Fibroblast of lung (primary cell): ENCODE data around the gene STARD3NL. TPM values are rescaled to one million over a fixed set of nuclear protein-coding genes. Genes with fewer than 3 reads are reported as not detected.

ENCODE experiments used
- DNase-seq, 2 donors: peaks; one replicate each; pipeline versions ENCODE4 v3.0.0 to v3.0.0-alpha.2; 2010; ENCODE audit warnings: low read depth in 2 of 2
- H2AFZ ChIP-seq: 2 replicates; pipeline ENCODE4 v1.5.1; 2012; ENCODE audit warnings: low read length, control low read depth, inconsistent platforms
- H3K27ac ChIP-seq: 2 replicates; pipeline ENCODE4 v1.5.1; 2011; ENCODE audit warnings: low read length, control low read depth; ENCODE audit not compliant: insufficient read depth
- H3K27me3 ChIP-seq: 2 replicates; pipeline ENCODE4 v1.5.1; 2011; ENCODE audit warnings: mild to moderate bottlenecking, low read length; ENCODE audit not compliant: control insufficient read depth, insufficient read depth
- H3K36me3 ChIP-seq: 2 replicates; pipeline ENCODE4 v1.5.1; 2011; ENCODE audit warnings: low read length; ENCODE audit not compliant: control insufficient read depth, insufficient read depth
- H3K4me1 ChIP-seq: 2 replicates; pipeline ENCODE4 v1.5.1; 2011; ENCODE audit warnings: low read length; ENCODE audit not compliant: control insufficient read depth, insufficient read depth; ENCODE audit errors: extremely low read depth
- H3K4me2 ChIP-seq: 2 replicates; pipeline ENCODE4 v1.5.1; 2011; ENCODE audit warnings: low read length, control low read depth; ENCODE audit not compliant: insufficient read depth; ENCODE audit errors: extremely low read depth
- H3K4me3 ChIP-seq, 4 experiments: fragments of 200-600 bp in 1 of 4; sonication (generic) in 1 of 4; replicated peaks in 1 of 4; 2 replicates each; pipeline ENCODE4 v1.5.1; 2011 to 2016; ENCODE audit warnings: low read length in 4 of 4, low read depth in 3 of 4, mild to moderate bottlenecking in 3 of 4, control low read depth in 2 of 4, inconsistent platforms in 1 of 4, mixed read lengths in 1 of 4; ENCODE audit not compliant: insufficient read depth in 1 of 4; ENCODE audit errors: control extremely low read depth in 1 of 4
- H3K79me2 ChIP-seq: 2 replicates; pipeline ENCODE4 v1.5.1; 2012; ENCODE audit warnings: mild to moderate bottlenecking, low read length, inconsistent platforms; ENCODE audit not compliant: control insufficient read depth, insufficient read depth
- H3K9ac ChIP-seq: 2 replicates; pipeline ENCODE4 v1.5.1; 2011; ENCODE audit warnings: mild to moderate bottlenecking, low read length, control low read depth; ENCODE audit not compliant: insufficient read depth
- H3K9me3 ChIP-seq: 2 replicates; pipeline ENCODE4 v1.5.1; 2012; ENCODE audit warnings: low read depth, low read length; ENCODE audit not compliant: control insufficient read depth, insufficient read depth
- H4K20me1 ChIP-seq: 2 replicates; pipeline ENCODE4 v1.5.1; 2011; ENCODE audit warnings: low read length; ENCODE audit not compliant: control insufficient read depth, insufficient read depth; ENCODE audit errors: extremely low read depth
- CTCF ChIP-seq, 2 donors: IDR thresholded peaks in 1 of 2; conservative IDR thresholded peaks in 1 of 2; 1 replicate in 1 of 2; 2 replicates in 1 of 2; pipeline ENCODE4 v1.5.1; 2011 to 2012; ENCODE audit warnings: low read length in 2 of 2, control low read depth in 1 of 2, inconsistent platforms in 1 of 2, low read depth in 1 of 2, mild to moderate bottlenecking in 1 of 2
- EZH2 ChIP-seq: IDR thresholded peaks from 2 replicates; pipeline ENCODE4 v1.5.1; 2012; ENCODE audit warnings: low read length, control low read depth, mild to moderate bottlenecking; ENCODE audit errors: missing control alignments
- polyA plus RNA-seq, 2 donors: library from polyadenylated mRNA; depleted of rRNA in 1 of 2; stranded (reverse) in 1 of 2; unstranded in 1 of 2; fragments of >200 nt; gene quantifications; 2 replicates each; pipeline ENCODE4 v1.2.1, GENCODE V29; 2011 to 2012; ENCODE audit warnings: missing spikeins in 1 of 2
- total RNA-seq: library from RNA; depleted of rRNA; stranded (reverse); fragments of >200 nt; gene quantifications from 2 replicates; pipeline ENCODE4 v1.2.1, GENCODE V29; 2014

Gene STARD3NL
- total and polyA plus RNA-seq, 2 donors (not counting 1 experiment from before 2014, with no cell fraction given) = 71.9 to 105 TPM

- H3K9me3 ChIP-seq = no peaks in the 10 kb centered on the region
- no peaks in the 10 kb centered on the region for H3K27me3 ChIP-seq
- no peak overlapping the region for H2AFZ ChIP-seq
- peaks cover 2% of the 10 kb centered on the region for H4K20me1 ChIP-seq
- peaks cover 51% of the 10 kb centered on the region for H3K79me2 ChIP-seq
- no peak overlapping the region for H3K27ac ChIP-seq
- H3K36me3 ChIP-seq = no peaks in the 10 kb centered on the region
- H3K4me1 ChIP-seq = peaks cover 5% of the 10 kb centered on the region
- no peak overlapping the region for H3K4me2 ChIP-seq
- H3K9ac ChIP-seq = no peak overlapping the region
- no peak for TF ChIP-seq EZH2
- TF ChIP-seq CTCF (conservative IDR thresholded peaks at IDR 0.05 in 1 of 2, IDR thresholded peaks at IDR 0.05 in 1 of 2; ENCODE audit: low read depth in 1 of 2, low read length in 2 of 2) = no peak
- DNase-seq = no peak
- no peak overlapping the region for H3K4me3 ChIP-seq
Observed at GRCh38 chr7:38191791-38192190, 13.7 kb downstream of the STARD3NL start.

DNA sequence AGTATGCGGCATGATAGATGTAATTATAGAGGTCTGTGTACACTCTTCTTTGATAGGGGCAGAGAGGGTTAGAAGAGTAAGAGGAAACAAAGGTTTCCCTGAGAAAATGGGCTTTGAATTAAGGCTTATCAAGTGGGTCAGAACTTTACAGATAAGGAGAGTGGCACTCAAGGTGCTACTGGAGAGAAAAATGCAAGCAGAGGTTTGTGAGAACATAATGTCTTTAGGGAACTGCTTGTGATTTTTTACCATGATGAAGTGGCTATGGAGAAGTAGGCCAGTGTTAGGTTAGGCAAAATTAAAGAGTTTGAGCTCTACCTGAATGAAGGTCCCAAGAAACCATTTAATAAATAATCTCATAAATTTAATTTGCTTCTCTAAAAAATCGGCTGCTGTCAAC lies 14.3 kb downstream of the STARD3NL start:
- peaks cover 2% of the 10 kb centered on the region for H4K20me1 ChIP-seq
- no peaks in the 10 kb centered on the region for H3K9me3 ChIP-seq
- no peak overlapping the region for H3K4me3 ChIP-seq
- H3K4me1 ChIP-seq = peaks cover 5% of the 10 kb centered on the region
- peaks cover 48% of the 10 kb centered on the region for H3K79me2 ChIP-seq
- H3K27ac ChIP-seq = no peak overlapping the region
- DNase-seq = no peak
- H3K36me3 ChIP-seq = no peaks in the 10 kb centered on the region
- H3K27me3 ChIP-seq = no peaks in the 10 kb centered on the region
- TF ChIP-seq CTCF (conservative IDR thresholded peaks at IDR 0.05 in 1 of 2, IDR thresholded peaks at IDR 0.05 in 1 of 2; ENCODE audit: low read depth in 1 of 2, low read length in 2 of 2) (no peak), EZH2 (no peak)
- H2AFZ ChIP-seq = no peak overlapping the region
- no peak overlapping the region for H3K9ac ChIP-seq
- no peak overlapping the region for H3K4me2 ChIP-seq

GRCh38 chr7:38195804-38196595 lies 18.0 kb downstream of the STARD3NL start:
- Histone ChIP-seq H4K20me1 (no peaks in the 10 kb centered on the region), H3K4me3 (no peak overlapping the region), H3K4me2 (peak overlapping the region; percentile 15), H3K36me3 (no peaks in the 10 kb centered on the region), H3K27me3 (no peaks in the 10 kb centered on the region), H2AFZ (no peak overlapping the region), H3K9ac (no peak overlapping the region), H3K27ac (peak overlapping the region; percentile 31), H3K4me1 (peaks cover 13% of the 10 kb centered on the region), H3K79me2 (peaks cover 45% of the 10 kb centered on the region), H3K9me3 (no peaks in the 10 kb centered on the region)
- TF ChIP-seq EZH2 (no peak), CTCF (conservative IDR thresholded peaks at IDR 0.05 in 1 of 2, IDR thresholded peaks at IDR 0.05 in 1 of 2; ENCODE audit: low read depth in 1 of 2, low read length in 2 of 2) (no peak)
- DNase-seq = peak in 1 of 2 donors; percentile 68
